GM23248 (cell line): ENCODE results near the gene PCYT2.

Experiments
- EZH2 ChIP-seq: fragments of 200-600 bp; sonication (generic); IDR thresholded peaks from 2 replicates; pipeline ENCODE4 v1.6.1; 2018; ENCODE audit warnings: antibody characterized with exemption, mild to moderate bottlenecking; ENCODE audit not compliant: insufficient read depth, poor library complexity, severe bottlenecking
- EZH2phosphoT487 ChIP-seq: fragments of 200-600 bp; sonication (generic); IDR thresholded peaks from 2 replicates; pipeline ENCODE4 v1.6.1; 2018; ENCODE audit warnings: antibody characterized with exemption, moderate library complexity, mild to moderate bottlenecking, low read depth; ENCODE audit not compliant: insufficient read depth

GRCh38 chr17:81903896-81904599 lies 7.2 kb downstream of the PCYT2 start:
- TF ChIP-seq EZH2: no peak
- no peak for TF ChIP-seq EZH2phosphoT487
